ENCODE measurements around the gene CNPY4. TPM values are rescaled to one million over a fixed set of nuclear protein-coding genes. Genes with fewer than 3 reads are reported as not detected.

The CNPY4 gene
- total RNA-seq, 1 donor, result 40.2 TPM

DNA sequence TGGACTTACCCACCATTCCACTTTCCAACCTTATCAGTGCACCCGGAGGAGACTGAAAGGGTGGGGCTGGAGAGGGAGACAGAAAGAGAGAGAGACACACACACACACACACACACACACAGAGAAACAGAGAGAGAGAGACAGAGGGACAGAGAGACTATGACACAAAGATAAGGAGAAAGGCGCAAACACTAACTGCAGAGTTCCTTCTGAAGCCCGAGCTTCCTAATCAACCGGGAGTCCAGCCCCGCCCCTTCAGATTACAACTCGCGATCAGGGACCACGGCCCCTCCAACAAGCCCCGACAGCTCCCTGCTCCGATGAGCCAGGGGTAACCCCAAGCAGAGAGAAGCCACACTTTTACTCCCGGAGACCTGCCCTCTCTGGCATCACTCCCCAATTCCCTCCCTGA lies 48.5 kb downstream of the CNPY4 start:
- TF ChIP-seq, protein P1, sequence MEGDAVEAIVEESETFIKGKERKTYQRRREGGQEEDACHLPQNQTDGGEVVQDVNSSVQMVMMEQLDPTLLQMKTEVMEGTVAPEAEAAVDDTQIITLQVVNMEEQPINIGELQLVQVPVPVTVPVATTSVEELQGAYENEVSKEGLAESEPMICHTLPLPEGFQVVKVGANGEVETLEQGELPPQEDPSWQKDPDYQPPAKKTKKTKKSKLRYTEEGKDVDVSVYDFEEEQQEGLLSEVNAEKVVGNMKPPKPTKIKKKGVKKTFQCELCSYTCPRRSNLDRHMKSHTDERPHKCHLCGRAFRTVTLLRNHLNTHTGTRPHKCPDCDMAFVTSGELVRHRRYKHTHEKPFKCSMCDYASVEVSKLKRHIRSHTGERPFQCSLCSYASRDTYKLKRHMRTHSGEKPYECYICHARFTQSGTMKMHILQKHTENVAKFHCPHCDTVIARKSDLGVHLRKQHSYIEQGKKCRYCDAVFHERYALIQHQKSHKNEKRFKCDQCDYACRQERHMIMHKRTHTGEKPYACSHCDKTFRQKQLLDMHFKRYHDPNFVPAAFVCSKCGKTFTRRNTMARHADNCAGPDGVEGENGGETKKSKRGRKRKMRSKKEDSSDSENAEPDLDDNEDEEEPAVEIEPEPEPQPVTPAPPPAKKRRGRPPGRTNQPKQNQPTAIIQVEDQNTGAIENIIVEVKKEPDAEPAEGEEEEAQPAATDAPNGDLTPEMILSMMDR (IDR thresholded peaks at IDR 0.05; ENCODE audit: insufficient read depth, low read depth, low read length), result no peak
- no peak for DNase-seq (ENCODE audit: low read depth)
- H3K4me3 ChIP-seq (ENCODE audit: low read depth, low read length), result peak overlapping the region; percentile 58

DNA sequence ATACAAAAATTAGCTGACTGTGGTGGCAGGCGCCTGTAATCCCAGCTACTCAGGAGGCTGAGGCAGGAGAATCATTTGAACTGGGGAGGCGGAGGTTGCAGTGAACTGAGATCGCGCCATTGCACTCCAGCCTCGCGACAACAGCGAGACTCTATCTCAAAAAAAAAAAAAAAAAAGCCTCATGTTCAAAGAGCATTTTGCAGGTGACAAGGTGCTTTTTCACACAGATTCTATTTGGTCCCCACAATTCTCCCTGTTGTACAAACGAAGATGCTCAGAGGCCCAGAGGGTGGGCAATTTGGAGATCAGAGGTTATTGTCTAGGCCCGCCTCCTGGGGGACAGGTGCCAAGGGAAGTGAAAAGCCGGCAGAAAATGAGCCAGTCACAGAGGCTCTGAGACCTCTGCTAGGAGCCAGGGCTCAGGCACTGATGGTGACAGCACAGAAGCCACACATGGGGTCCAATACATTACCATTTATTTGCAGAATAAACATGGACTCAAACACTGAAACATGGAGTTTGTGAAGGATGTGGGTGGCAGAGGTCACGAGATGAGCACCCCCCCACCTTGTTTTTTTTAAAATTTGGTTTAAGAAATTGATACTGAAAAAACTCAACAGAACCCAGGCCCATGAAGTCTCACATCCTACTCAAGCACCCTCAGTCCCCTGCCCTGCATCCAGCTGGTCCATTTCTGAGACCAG lies 49.9 kb downstream of the CNPY4 start:
- TF ChIP-seq, protein P1 (IDR thresholded peaks at IDR 0.05; ENCODE audit: insufficient read depth, low read depth, low read length), result no peak

DNA sequence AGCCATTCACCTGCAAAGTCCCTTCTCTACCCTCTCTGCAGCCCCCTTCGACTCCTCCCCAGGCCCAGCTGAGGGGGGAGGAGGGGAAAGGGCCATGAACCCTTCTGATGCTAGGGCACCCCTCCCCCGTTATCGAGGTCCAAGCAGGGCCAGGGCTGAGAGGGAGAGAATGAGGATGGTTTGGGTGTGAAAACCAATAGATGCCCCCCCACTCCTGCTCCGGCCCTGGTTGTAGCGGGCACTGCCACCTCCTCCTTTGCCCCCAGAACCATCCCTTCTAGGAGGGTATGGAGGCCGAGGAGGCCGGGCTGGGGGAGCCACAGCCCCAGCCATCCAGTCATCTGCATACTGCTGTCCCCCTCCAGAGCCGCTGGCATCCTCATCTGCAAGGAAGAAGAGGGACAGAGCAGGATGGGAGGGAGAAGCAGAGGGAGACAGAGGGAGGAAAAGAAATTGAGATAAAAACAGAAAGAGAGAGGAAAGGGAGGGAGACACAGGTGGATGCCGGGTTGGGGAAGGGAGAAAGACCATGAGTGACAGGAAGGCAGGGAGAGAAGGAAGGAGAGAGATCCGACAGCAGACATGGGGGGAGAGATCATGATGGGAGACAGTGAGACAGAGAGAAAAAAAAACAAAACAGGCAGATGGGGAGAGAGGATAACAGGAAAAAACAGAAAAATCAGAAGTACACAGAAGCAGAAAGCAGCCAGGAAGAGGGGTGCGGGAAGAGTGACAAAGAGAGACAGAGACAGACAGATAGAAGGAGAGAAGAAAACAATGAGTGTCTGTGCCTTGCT lies 50.9 kb downstream of the CNPY4 start:
- TF ChIP-seq, protein P1 (IDR thresholded peaks at IDR 0.05; ENCODE audit: insufficient read depth, low read depth, low read length), result no peak
- H3K4me3 ChIP-seq (ENCODE audit: low read depth, low read length), result no peak overlapping the region
- DNase-seq (ENCODE audit: low read depth), result no peak

More for the DNA sequence above, 49.9 kb downstream of the CNPY4 start:
- no peak for DNase-seq (ENCODE audit: low read depth)
- no peak overlapping the region for H3K4me3 ChIP-seq (ENCODE audit: low read depth, low read length)

DNA sequence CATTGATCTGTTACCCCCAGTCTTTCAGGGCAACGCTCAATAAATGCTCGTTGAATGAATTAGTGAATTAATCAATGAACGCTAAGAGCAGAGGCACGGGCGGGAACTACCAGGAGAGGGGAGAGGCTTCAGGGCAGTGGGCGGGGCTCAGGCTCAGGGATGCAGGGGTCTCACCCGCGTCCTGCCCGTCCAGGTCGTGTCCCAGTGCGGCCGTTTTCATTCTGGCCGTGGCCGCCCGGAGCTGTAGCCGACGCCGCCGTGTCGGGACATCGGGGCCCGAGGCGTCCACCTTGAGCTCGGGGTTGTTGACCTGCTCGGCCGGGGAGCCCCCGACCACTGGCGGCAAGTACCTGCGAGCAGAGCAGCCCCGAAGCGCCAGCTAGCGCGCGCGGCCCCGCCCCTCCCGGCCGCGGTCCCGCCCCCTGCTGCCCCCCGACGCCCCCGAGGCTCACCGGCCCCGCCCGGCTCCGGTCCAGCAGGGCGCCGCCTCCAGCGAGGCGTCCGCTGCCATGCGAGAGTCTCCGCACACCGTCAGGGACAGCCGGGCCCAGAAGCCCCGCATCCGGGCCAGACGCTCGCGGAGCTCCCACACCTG lies 51.8 kb downstream of the CNPY4 start:
- TF ChIP-seq, protein P1 (IDR thresholded peaks at IDR 0.05; ENCODE audit: insufficient read depth, low read depth, low read length), result no peak
- H3K4me3 ChIP-seq (ENCODE audit: low read depth, low read length), result peak overlapping the region; percentile 45
- no peak for DNase-seq (ENCODE audit: low read depth)

DNA sequence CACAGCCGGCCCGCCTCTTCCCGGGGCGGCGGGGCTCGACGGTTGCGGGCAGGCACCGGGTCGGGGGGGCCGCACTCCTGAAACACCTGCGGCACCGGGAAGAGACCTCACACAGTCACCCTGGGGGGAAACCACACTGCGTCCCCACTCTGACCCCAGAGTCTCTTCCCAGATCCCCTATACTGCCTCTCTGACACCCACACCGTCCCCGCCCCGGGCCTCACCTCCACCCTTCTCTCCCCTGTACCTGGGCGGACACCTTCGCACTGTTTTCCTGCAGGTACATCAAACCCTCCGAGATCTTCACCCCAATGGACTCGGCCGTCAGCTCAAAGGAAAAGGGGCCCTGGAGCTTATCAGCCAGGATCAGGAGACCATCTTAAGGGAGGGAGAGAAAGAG lies 52.4 kb downstream of the CNPY4 start:
- no peak for DNase-seq (ENCODE audit: low read depth)
- TF ChIP-seq, protein P1 (IDR thresholded peaks at IDR 0.05; ENCODE audit: insufficient read depth, low read depth, low read length), result no peak
- no peak overlapping the region for H3K4me3 ChIP-seq (ENCODE audit: low read depth, low read length)

DNA sequence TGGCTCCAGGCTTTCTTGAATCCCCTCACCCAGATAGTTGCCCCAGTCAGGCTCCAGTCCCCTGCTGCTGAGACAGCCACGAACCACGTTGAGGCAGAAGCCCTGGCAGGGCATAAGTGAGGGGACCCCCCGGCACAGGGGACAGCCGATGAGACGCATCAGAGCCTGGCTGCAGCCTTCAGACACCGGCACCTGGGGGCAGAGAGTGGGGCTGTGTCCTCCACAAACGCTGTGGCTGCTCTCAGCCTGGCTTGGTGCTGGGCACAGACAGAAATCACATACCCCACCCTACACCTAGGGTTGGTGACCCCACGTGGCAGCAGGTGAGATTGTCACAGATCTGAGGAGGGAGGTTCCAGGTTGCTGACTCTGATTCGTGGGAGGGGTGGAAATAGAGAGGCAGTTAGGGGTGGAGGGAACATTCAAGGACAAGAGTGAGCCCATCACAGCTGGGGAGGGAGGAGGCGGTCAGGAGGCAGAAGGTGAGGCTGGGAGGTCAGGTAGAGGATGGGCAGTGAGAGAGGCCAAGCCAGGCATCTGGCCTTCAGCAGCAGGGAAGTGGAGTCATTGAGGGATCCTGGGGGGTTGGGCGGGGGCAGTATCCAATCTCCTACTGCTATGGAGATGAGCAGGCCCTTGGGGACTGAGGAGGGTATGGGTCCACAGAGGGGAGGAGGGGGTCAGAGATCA lies 54.5 kb downstream of the CNPY4 start:
- H3K4me3 ChIP-seq (ENCODE audit: low read depth, low read length), result no peak overlapping the region
- TF ChIP-seq, protein P1 (IDR thresholded peaks at IDR 0.05; ENCODE audit: insufficient read depth, low read depth, low read length), result no peak
- DNase-seq (ENCODE audit: low read depth), result no peak
